Neural cell (in vitro differentiated cells): ENCODE results near the gene ACTR6. TPM values are rescaled to one million over a fixed set of nuclear protein-coding genes. Genes with fewer than 3 reads are reported as not detected.

Experiments
- H2AFZ ChIP-seq: fragments of 200-600, 300-800 bp; sonication (generic), shearing (Covaris generic); 2 replicates; pipeline ENCODE4 v1.6.0; 2014; ENCODE audit warnings: low read depth, mild to moderate bottlenecking, antibody characterized with exemption, low read length, moderate library complexity
- H3F3A ChIP-seq: fragments of 200-600 bp; shearing (Covaris generic); 2 replicates; pipeline ENCODE4 v1.6.1; 2016; ENCODE audit warnings: mild to moderate bottlenecking, moderate library complexity, mixed read lengths, antibody characterized with exemption, low read length; ENCODE audit not compliant: insufficient read depth, poor library complexity, severe bottlenecking
- H3K27ac ChIP-seq: fragments of 200-600, 300-800 bp; sonication (generic), shearing (Covaris generic); 2 replicates; pipeline ENCODE4 v1.5.1; 2014; ENCODE audit warnings: mild to moderate bottlenecking, low read length, moderate library complexity
- H3K27me3 ChIP-seq: fragments of 300-800, 200-600 bp; sonication (generic), shearing (Covaris generic); 2 replicates; pipeline ENCODE4 v1.6.0; 2014; ENCODE audit warnings: mild to moderate bottlenecking, low read depth, low read length, moderate library complexity; ENCODE audit not compliant: insufficient read depth
- H3K36me3 ChIP-seq: fragments of 300-800, 200-600 bp; sonication (generic), shearing (Covaris generic); 2 replicates; pipeline ENCODE4 v1.5.1; 2014; ENCODE audit warnings: mild to moderate bottlenecking, antibody characterized with exemption, low read length, moderate library complexity; ENCODE audit not compliant: insufficient read depth
- H3K4me2 ChIP-seq: fragments of 300-800, 200-600 bp; sonication (generic), shearing (Covaris generic); 2 replicates; pipeline ENCODE4 v1.6.0; 2014; ENCODE audit warnings: mild to moderate bottlenecking, low read length
- H3K4me3 ChIP-seq: fragments of 300-800, 200-600 bp; sonication (generic), shearing (Covaris generic); 2 replicates; pipeline ENCODE4 v1.5.1; 2014; ENCODE audit warnings: mild to moderate bottlenecking, low read length, moderate library complexity
- H3K79me2 ChIP-seq: fragments of 200-600 bp; shearing (Covaris generic); replicated peaks from 2 replicates; pipeline ENCODE4 v1.6.0; 2014; ENCODE audit warnings: mild to moderate bottlenecking, low read length, moderate library complexity; ENCODE audit not compliant: insufficient read depth
- H3K9ac ChIP-seq: fragments of 300-800, 200-600 bp; sonication (generic), shearing (Covaris generic); 2 replicates; pipeline ENCODE4 v1.6.1; 2016; ENCODE audit warnings: mild to moderate bottlenecking, low read length, mixed read lengths
- H3K9me2 ChIP-seq: fragments of 200-600 bp; shearing (Covaris generic); 2 replicates; pipeline ENCODE4 v1.6.1; 2016; ENCODE audit warnings: mild to moderate bottlenecking, low read length, mixed read lengths; ENCODE audit not compliant: insufficient read depth
- H3K9me3 ChIP-seq: fragments of 200-600, 300-800 bp; sonication (generic), shearing (Covaris generic); 2 replicates; pipeline ENCODE4 v1.6.1; 2016; ENCODE audit warnings: mild to moderate bottlenecking, mixed run types, low read length, moderate library complexity, mixed read lengths
- H4K20me1 ChIP-seq: fragments of 200-600 bp; shearing (Covaris generic); 2 replicates; pipeline ENCODE4 v1.6.1; 2016; ENCODE audit warnings: mild to moderate bottlenecking, mixed run types; ENCODE audit not compliant: insufficient read depth
- CTCF ChIP-seq: fragments of 450-650 bp; IDR thresholded peaks from 2 replicates; pipeline ENCODE4 v1.5.1; 2014; ENCODE audit warnings: antibody characterized with exemption, mild to moderate bottlenecking, moderate library complexity; ENCODE audit not compliant: poor library complexity, severe bottlenecking
- EP300 ChIP-seq: fragments of 450-650 bp; conservative IDR thresholded peaks from 2 replicates; pipeline ENCODE4 v1.6.1; 2014; ENCODE audit warnings: antibody characterized with exemption, mild to moderate bottlenecking, moderate library complexity; ENCODE audit not compliant: poor library complexity, severe bottlenecking
- EZH2 ChIP-seq: fragments of 200-600, 300-800 bp; shearing (Covaris generic), sonication (generic); IDR thresholded peaks from 2 replicates; pipeline ENCODE4 v1.6.1; 2014; ENCODE audit warnings: antibody characterized with exemption, low read length, borderline replicate concordance, mild to moderate bottlenecking; ENCODE audit not compliant: insufficient read depth, poor library complexity, severe bottlenecking
- MXI1 ChIP-seq: fragments of 450-650 bp; conservative IDR thresholded peaks from 2 replicates; pipeline ENCODE4 v1.6.1; 2014; ENCODE audit warnings: antibody characterized with exemption, mild to moderate bottlenecking; ENCODE audit not compliant: poor library complexity, severe bottlenecking
- POLR2AphosphoS5 ChIP-seq: IDR thresholded peaks from 2 replicates; pipeline ENCODE4 v1.6.1; 2012
- RAD21 ChIP-seq: fragments of 450-650 bp; conservative IDR thresholded peaks from 2 replicates; pipeline ENCODE4 v1.6.1; 2014; ENCODE audit warnings: antibody characterized with exemption, mild to moderate bottlenecking, moderate library complexity
- REST ChIP-seq: IDR thresholded peaks from 2 replicates; pipeline ENCODE4 v1.6.1; 2012; ENCODE audit warnings: borderline replicate concordance
- SMC3 ChIP-seq: fragments of 450-650 bp; conservative IDR thresholded peaks from 2 replicates; pipeline ENCODE4 v1.6.1; 2014; ENCODE audit warnings: antibody characterized with exemption, mild to moderate bottlenecking, moderate library complexity; ENCODE audit not compliant: poor library complexity
- TAF1 ChIP-seq: IDR thresholded peaks from 2 replicates; pipeline ENCODE4 v1.6.1; 2012; ENCODE audit warnings: low read depth
- polyA plus RNA-seq: library from polyadenylated mRNA; depleted of rRNA; stranded (reverse); fragments of >200 nt; gene quantifications from 2 replicates; pipeline ENCODE4 v1.2.3, GENCODE V29; 2014

The ACTR6 gene
- polyA plus RNA-seq, 1 donor from 2014 or later = 128 TPM

GRCh38 chr12:100215209-100215608 is 14.6 kb downstream of the ACTR6 start:
- Histone ChIP-seq H3K4me3 (no peak overlapping the region), H3K4me2 (no peak overlapping the region), H2AFZ (no peak overlapping the region), H3K27ac (no peak overlapping the region), H3K9me3 (no peaks in the 10 kb centered on the region), H3K27me3 (no peaks in the 10 kb centered on the region), H4K20me1 (no peaks in the 10 kb centered on the region), H3F3A (no peaks in the 10 kb centered on the region), H3K79me2 (no peaks in the 10 kb centered on the region), H3K9me2 (no peaks in the 10 kb centered on the region), H3K9ac (no peak overlapping the region), H3K36me3 (peaks cover 11% of the 10 kb centered on the region)
- TF ChIP-seq EZH2 (no peak), MXI1 (no peak), POLR2AphosphoS5 (no peak), SMC3 (no peak), EP300 (no peak), CTCF (no peak)

- Histone ChIP-seq H3K27me3 (no peaks in the 10 kb centered on the region), H4K20me1 (no peaks in the 10 kb centered on the region), H3K9ac (no peak overlapping the region), H3K79me2 (no peaks in the 10 kb centered on the region), H3K27ac (no peak overlapping the region), H3F3A (no peaks in the 10 kb centered on the region), H3K36me3 (peaks cover 11% of the 10 kb centered on the region), H3K9me2 (no peaks in the 10 kb centered on the region), H3K9me3 (no peaks in the 10 kb centered on the region), H3K4me2 (no peak overlapping the region), H2AFZ (no peak overlapping the region), H3K4me3 (no peak overlapping the region)
- TF ChIP-seq SMC3 = no peak
- TF ChIP-seq EP300 = no peak
- TF ChIP-seq MXI1 = no peak
- no peak for TF ChIP-seq EZH2
- TF ChIP-seq REST = no peak
- no peak for TF ChIP-seq POLR2AphosphoS5
- TF ChIP-seq CTCF = no peak
- TF ChIP-seq TAF1 = no peak
- TF ChIP-seq RAD21 = no peak
Measured at GRCh38 chr12:100216337-100216736, 15.7 kb downstream of the ACTR6 start.
